Globus pallidus (tissue), 1 donor: ENCODE data around the gene KMT2E.
A peak's percentile ranks its signal among the peaks of the same experiment; 100 is the strongest.

Source experiments
- DNase-seq: peaks from one replicate; pipeline ENCODE4 v3.0.0-alpha.2; 2015; ENCODE audit warnings: low spot score

The KMT2E gene

DNA sequence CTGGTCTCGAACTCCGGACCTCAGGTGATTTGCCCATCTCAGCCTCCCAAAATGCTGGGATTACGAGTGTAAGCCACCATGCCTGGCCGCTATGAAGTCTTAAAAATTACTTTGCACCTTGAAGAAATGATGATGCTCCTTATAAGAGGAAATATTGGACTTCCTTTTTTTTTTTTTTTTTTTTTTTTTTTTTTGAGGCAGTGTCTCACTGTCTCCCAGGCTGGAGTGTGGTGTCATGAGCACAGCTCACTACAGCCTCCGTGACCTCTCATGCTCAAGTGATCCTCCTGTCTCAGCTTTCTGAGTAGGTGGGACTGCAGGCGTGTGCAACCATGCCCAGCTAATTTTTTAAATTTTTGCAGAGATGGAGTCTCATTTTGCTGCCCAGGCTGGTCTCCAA, 65.3 kb downstream of the KMT2E start:
- DNase-seq = no peak

DNA sequence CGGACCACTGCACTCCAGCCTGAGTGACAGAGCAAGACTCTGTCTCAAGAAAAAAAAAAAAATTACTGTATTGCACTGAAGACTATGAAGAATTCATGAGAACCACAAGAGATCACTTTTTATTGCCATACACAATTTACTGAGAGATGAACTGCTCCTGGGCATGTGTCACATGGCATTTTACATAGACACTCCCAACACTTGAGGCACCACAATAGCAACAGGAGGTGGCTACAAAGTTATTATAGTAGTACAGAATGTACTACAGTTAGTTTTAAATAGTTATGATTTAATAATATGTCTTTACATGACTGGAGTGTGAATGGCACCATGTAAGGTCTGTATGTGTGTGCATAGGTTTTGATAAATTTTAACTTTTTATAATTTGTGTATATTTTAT, 70.6 kb downstream of the KMT2E start:
- no peak for DNase-seq

- no peak for DNase-seq
Observed at GRCh38 chr7:105086850-105087249, 72.8 kb downstream of the KMT2E start.

DNA sequence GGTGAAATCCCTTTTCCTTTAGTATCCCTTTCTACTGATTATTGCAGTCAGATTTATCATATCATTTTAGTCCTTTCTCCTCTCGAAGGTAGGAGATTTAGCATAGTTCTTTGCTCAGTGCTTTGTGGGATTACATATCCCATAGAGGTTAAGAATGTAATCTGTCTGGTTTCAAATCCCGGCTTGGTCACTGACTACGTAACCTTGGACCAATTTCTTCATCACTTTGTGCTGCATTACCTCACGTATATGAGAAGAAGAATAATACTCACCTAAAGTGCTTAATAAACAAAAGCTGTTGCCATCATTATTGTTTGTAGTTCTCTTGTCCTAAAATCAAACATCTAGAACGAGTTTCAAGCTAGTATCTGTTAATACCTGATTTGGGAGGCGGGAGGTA, 74.0 kb downstream of the KMT2E start:
- no peak for DNase-seq

DNA sequence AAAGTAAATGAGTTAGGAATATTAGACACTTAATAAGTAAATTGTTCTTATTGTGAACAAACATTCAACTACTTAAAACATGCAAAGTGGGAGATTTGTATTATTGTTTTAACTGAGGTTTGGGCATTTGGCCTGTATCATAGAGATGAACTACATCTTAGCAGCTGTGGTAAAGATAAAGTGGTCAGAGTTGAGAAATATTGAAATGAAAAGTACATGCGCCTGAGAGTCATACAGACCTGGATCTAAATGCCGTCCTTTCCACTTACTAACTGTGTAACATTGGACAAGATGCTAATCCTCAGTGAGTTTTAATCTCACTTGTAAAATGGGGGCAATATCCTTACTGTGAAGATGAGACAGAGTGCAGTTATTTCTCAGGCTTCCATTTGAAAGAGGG, 74.5 kb downstream of the KMT2E start:
- DNase-seq = no peak

DNA sequence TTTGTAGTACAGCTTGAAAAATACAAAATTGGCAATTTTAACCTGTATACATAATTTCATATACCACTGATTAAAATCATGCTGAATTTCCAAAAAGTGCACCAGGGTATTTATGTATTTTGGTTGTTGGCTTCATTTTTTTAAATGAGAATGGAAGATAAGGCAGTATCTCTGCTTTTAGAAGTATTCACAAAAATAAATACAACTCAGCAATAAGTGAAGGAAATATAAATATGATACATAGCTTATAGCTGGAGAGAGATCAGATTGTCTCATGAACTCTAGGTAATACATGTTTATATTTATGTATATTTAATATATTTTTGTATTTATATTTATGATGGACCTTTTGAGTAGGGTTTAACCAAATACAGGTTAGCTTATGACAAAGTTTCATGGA, 81.0 kb downstream of the KMT2E start:
- no peak for DNase-seq

- DNase-seq = no peak
Observed at GRCh38 chr7:105096306-105096705, 82.3 kb downstream of the KMT2E start.

DNA sequence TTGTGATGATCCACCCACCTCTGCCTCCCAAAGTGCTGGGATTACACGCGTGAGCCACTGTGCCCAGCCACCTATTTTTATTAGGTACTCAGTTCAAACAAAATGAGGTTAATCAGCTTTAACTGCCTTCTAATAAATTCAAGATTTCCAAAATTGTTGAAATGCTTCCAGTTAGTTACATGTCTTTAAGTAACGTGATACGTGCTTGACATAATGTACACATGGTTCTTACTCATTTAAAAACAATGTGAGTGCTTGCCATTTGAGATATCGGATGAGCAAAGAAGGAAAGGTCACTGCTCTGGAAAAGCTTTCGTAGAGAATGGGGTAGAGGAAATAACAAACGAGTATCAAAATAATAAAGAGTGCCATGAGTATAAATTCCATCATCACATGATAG, 83.6 kb downstream of the KMT2E start:
- DNase-seq = no peak

- no peak for DNase-seq
Observed at GRCh38 chr7:105098863-105099515, 85.0 kb downstream of the KMT2E start.

DNA sequence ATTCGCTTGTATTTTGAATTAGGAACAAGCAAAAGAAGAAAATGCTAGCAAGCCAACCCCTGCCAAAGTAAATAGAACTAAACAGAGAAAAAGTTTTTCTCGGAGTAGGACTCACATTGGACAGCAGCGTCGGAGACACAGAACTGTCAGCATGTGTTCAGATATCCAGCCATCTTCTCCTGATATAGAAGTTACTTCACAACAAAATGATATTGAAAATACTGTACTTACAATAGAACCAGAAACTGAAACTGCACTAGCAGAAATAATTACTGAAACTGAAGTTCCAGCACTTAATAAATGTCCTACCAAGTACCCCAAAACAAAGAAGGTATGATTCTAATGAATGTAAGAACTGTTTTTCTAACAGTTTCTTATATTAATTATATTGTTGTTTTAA, 87.9 kb downstream of the KMT2E start:
- DNase-seq = no peak

- no peak for DNase-seq
Observed at GRCh38 chr7:105102557-105103352, 88.8 kb downstream of the KMT2E start.

GRCh38 chr7:105105579-105105978, 91.6 kb downstream of the KMT2E start:
- DNase-seq = no peak

DNA sequence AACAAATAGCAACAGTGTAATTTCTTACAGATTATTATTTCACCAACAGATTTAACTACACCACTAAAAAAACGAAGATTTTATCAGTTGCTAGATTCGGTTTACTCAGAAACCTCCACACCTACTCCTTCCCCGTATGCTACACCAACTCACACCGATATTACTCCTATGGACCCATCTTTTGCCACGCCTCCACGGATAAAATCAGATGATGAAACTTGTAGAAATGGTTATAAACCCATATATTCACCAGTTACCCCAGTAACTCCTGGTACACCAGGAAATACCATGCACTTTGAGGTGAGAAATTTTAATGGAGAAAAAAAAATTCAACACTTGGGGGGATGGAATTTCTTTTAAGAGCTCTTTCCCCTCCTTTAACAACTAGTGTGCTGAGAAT, 92.5 kb downstream of the KMT2E start:
- DNase-seq = no peak

GRCh38 chr7:105107458-105107857, 93.5 kb downstream of the KMT2E start:
- no peak for DNase-seq

DNA sequence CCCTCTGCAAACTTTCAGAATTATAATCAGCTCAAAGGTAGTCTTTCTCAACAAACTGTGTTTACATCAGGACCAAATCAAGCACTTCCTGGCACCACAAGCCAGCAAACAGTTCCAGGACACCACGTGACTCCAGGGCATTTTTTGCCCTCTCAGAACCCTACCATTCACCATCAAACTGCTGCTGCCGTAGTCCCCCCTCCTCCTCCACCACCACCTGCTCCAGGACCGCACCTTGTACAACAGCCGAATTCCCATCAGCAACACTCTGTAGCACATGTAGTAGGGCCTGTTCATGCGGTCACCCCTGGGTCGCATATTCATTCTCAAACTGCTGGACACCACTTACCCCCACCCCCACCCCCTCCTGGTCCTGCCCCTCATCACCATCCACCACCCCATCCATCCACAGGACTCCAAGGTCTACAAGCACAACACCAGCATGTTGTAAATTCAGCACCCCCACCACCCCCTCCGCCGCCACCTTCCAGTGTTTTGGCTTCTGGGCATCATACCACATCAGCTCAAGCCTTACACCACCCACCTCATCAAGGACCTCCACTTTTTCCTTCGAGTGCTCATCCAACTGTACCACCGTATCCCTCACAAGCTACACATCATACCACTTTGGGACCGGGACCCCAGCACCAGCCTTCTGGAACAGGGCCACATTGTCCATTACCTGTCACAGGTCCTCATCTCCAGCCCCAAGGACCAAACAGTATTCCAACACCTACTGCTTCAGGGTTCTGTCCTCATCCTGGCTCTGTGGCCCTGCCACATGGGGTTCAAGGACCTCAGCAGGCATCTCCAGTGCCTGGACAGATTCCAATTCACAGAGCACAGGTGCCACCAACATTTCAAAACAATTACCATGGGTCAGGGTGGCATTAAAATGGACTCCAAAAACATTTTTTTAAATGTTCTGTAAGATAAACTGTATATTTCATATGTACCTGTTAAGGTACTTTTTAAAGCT, 98.7 kb downstream of the KMT2E start:
- peak; percentile 61 for DNase-seq

DNA sequence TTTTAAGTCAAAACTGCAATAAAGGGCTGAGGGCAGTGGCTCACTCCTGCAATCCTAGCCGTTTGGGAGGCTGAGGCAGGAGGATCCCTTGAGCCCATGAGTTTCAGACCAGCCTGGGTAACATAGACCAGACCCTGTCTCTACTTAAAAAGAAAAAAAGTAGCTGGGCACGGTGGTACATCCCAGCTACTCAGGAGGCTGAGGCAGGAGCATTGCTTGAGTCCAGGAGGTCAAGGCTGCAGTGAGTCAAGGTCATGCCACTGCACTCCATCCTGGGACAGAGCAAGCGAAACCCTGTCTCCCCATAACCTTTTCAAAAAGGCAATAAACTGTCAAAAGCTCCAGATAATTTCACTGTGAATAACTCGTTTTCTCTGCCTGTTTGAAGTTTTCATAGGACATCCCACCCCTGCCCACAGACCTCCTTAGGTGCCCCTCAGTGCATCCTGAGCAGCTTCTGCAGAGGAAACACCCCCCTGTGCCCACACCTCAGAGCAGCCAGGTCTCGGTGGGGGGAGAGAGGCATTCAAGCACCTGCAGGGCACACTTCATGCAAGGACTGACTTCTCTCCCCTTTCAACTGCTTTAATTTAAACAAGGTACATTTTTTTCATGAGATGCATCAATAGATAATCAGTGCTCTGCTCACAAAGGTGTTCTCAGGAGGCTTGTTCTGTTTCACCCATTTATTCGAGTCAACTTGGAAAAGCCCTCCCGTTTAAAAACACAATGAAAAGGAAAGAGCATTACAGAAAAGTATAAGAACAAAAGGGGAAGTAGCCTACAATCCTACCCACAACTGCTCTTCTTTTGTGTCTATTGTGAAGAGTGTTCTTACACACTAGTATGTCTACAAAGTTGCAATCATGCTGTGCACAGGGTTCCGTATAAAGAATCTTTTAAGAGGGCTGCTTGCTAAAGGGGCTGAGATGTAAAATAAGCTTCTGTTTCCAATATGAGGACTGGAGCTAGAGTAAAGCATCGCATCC, 104.9 kb downstream of the KMT2E start:
- no peak for DNase-seq

- peak; percentile 58 for DNase-seq
Observed at GRCh38 chr7:105122619-105123018, 108.6 kb downstream of the KMT2E start.

DNA sequence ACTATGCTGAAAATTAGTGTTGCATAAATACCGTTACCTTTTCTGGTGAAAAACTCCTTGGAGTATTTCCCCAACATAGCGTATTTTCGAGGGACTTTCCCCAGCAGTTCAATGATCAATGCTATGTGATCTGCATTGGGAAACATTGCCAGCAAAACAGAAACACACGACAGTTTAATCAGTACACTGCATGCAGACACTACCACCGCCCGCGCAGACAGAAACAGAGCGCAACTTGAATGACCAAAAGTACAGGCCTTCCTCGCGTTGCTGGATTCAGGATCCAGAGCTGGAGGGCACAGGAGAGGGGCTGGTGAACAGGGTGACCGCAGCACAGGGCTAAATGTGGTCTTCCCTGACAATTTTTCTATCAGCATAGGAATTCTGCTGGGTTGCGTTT, 111.7 kb downstream of the KMT2E start:
- DNase-seq = no peak

GRCh38 chr7:105126436-105126975, 112.5 kb downstream of the KMT2E start:
- DNase-seq = no peak

DNA sequence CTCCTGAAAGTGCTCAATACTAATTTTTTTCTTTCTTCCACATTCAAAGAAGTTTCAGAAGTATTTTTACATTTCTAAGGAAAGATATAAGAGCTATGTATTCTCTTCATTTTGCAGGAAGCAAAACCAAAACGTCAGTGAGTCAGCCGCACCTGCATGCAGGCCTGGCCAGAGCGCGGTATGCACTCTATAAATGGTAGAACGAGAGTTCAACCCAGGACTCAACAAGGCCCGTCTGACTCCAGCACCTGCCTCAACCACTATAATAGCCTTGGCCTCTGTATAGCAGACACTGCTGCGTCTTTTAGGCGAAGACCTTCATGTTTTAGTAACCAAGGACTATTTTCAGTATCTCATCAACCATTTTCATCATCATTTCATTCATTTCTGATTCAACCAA, 113.2 kb downstream of the KMT2E start:
- no peak for DNase-seq

DNA sequence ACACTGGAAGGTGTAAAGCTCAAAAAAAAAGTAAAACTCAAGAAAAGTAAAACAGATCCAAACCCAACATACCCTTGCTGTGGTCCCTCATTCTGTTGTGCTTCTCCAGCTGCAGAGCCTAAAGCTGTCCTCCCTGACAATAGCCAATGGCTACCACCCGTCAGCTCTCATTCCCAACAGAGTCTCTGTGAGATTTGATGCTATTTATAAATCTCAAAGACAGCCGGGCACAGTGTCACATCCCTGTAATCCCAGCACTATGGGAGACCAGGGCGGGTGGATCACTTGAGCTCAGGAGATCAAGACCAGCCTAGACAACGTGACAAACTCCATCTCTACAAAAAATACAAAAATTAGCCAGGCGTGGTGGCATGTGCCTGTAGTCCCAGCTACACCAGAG, 116.0 kb downstream of the KMT2E start:
- peak; percentile 74 for DNase-seq
